Left lung (tissue), 10 donors: ENCODE results near the gene PUM1. TPM values are rescaled to one million over a fixed set of nuclear protein-coding genes. Genes with fewer than 3 reads are reported as not detected.

Source experiments
- ATAC-seq: fragments of 200-7000 bp; cut with Tn5 transposase; one replicate; pipeline ENCODE4 v1.9.1; 2020; ENCODE audit warnings: moderate library complexity
- DNase-seq, 4 donors: peaks; one replicate each; pipeline ENCODE4 v3.0.0-alpha.2; 2013 to 2020
- H3K27ac ChIP-seq, 2 donors: fragments of 200-600 bp; sonication (generic) in 1 of 2; one replicate each; pipeline versions ENCODE4 v1.5.0 to v1.8.0; 2020 to 2021
- H3K27me3 ChIP-seq, 2 donors: fragments of 200-600 bp; sonication (generic) in 1 of 2; one replicate each; pipeline versions ENCODE4 v1.5.0 to v1.8.0; 2020 to 2021
- H3K36me3 ChIP-seq, 2 donors: fragments of 200-600 bp; sonication (generic) in 1 of 2; one replicate each; pipeline versions ENCODE4 v1.5.0 to v1.8.0; 2020 to 2021
- H3K4me1 ChIP-seq, 2 donors: fragments of 200-600 bp; one replicate each; pipeline ENCODE4 v1.8.0; 2021
- H3K4me3 ChIP-seq, 2 donors: fragments of 200-600 bp; sonication (generic) in 1 of 2; one replicate each; pipeline versions ENCODE4 v1.5.0 to v1.8.0; 2020 to 2021; ENCODE audit warnings: mild to moderate bottlenecking in 1 of 2
- H3K9me3 ChIP-seq, 2 donors: fragments of 200-600 bp; sonication (generic) in 1 of 2; one replicate each; pipeline versions ENCODE4 v1.5.0 to v1.8.0; 2020 to 2021
- CTCF ChIP-seq, 2 donors: fragments of 200-600 bp; sonication (generic) in 1 of 2; IDR thresholded peaks; one replicate each; pipeline versions ENCODE4 v1.5.0 to v1.8.0; 2021; ENCODE audit warnings: antibody characterized with exemption in 2 of 2
- intact Hi-C, 2 donors: fragments of 100-400 bp; cut with DNase I; formaldehyde crosslinking; loops; one replicate each; pipeline versions ENCODE4 v1.11.2 to v1.14.2; 2022
- polyA plus RNA-seq, 6 donors: library from polyadenylated mRNA; unstranded; fragments of 120-200 nt; gene quantifications; one replicate each; pipeline ENCODE4 v1.2.1, GENCODE V29; 2013; ENCODE audit not compliant: insufficient read length in 6 of 6
- total RNA-seq, 2 donors: library from RNA; stranded (reverse); fragmentation: NEBNext Ultra II Directional; extraction: Animal tissue kit (Norgen Biotek cat#: 25700); gene quantifications; one replicate each; pipeline ENCODE4 v1.2.1, GENCODE V29; 2021
- donor health status: DM: no; HTN: yes; CAD: no.
- donor health status: DM: no; HTN: no; CAD: no.

The PUM1 gene
- total and polyA plus RNA-seq, 8 donors, result 96.7 to 125 (median 108) TPM

GRCh38 chr1:30995990-30996612 is 69.4 kb downstream of the PUM1 start:
- H3K36me3 ChIP-seq, result peaks cover 0 to 56% of the 10 kb centered on the region in 2 donors
- no peak for ATAC-seq
- no peak for TF ChIP-seq CTCF (IDR thresholded peaks at IDR 0.05)

GRCh38 chr1:30991862-30992606 is 73.5 kb downstream of the PUM1 start:
- Histone ChIP-seq H3K4me1 (peaks cover 10 to 44% of the 10 kb centered on the region in 2 donors), H3K27me3 (no peaks in the 10 kb centered on the region), H3K36me3 (peaks cover 0 to 57% of the 10 kb centered on the region in 2 donors), H3K9me3 (no peaks in the 10 kb centered on the region), H3K4me3 (no peak overlapping the region), H3K27ac (no peak overlapping the region)
- ATAC-seq (no peak), DNase-seq (no peak)
- TF ChIP-seq CTCF (IDR thresholded peaks at IDR 0.05), result no peak
- intact Hi-C loops, result no loop called here

More at GRCh38 chr1:30995990-30996612, 69.4 kb downstream of the PUM1 start:
- H3K4me3 ChIP-seq, result no peak overlapping the region
- no peak for DNase-seq
- no peak overlapping the region for H3K27ac ChIP-seq
- peaks cover 0 to 33% of the 10 kb centered on the region in 2 donors for H3K4me1 ChIP-seq
- H3K9me3 ChIP-seq, result no peaks in the 10 kb centered on the region
- no peaks in the 10 kb centered on the region for H3K27me3 ChIP-seq
- intact Hi-C loops, result no loop called here

DNA sequence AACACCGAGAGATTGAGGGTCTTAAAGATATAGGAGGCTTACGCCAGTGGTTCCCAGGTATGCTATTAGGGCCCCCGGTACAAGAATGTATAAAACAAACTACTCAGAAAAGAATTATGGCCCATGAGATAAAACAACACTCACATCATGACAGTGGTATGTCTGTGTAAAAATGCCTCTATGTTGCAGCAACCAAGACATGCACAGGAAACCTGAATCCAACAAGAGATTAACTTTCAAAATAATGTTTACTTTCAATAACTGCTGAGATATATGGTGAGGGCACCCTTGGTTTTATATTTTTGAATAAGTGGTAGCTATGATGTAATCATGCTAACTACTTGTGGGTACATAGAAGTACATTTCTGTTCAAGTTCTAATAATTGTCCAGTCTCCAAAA is 74.9 kb downstream of the PUM1 start:
- H3K4me1 ChIP-seq, result peaks cover 10 to 31% of the 10 kb centered on the region in 2 donors
- no peaks in the 10 kb centered on the region for H3K27me3 ChIP-seq
- ATAC-seq, result no peak
- no peak overlapping the region for H3K4me3 ChIP-seq
- no peak for TF ChIP-seq CTCF (IDR thresholded peaks at IDR 0.05)
- DNase-seq, result no peak
- no peak overlapping the region for H3K27ac ChIP-seq
- intact Hi-C loops, result no loop called here
- H3K36me3 ChIP-seq, result peaks cover 0 to 52% of the 10 kb centered on the region in 2 donors
- no peaks in the 10 kb centered on the region for H3K9me3 ChIP-seq

DNA sequence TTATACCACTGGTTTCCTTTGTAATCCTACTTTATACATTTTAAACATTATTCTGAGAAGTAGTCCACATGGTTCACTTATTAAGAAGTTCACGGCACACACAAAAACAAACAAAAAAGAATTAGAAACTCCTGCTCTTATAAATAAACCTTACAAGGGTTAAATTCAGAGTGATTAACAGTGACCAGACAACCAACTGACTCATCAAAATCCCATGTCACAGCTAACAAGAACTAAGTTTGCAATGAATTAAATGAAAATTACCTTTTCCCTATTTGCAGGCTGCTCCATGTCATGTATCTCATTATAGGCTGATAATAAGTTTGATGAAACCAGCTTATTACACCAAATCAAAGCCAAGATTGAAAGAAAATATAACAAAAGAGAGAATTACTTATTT is 77.5 kb downstream of the PUM1 start:
- DNase-seq, result no peak
- intact Hi-C loops, result no loop called here
- Histone ChIP-seq H3K4me3 (no peak overlapping the region), H3K4me1 (peaks cover 26 to 44% of the 10 kb centered on the region in 2 donors), H3K36me3 (peaks cover 0 to 36% of the 10 kb centered on the region in 2 donors), H3K9me3 (no peaks in the 10 kb centered on the region), H3K27me3 (no peaks in the 10 kb centered on the region), H3K27ac (no peak overlapping the region)
- ATAC-seq, result no peak
- no peak for TF ChIP-seq CTCF (IDR thresholded peaks at IDR 0.05)

GRCh38 chr1:30986755-30987154 is 78.8 kb downstream of the PUM1 start:
- no peak for TF ChIP-seq CTCF (IDR thresholded peaks at IDR 0.05)
- H3K4me1 ChIP-seq, result peaks cover 27 to 57% of the 10 kb centered on the region in 2 donors
- ATAC-seq (no peak), DNase-seq (no peak)
- H3K27me3 ChIP-seq, result no peaks in the 10 kb centered on the region
- H3K4me3 ChIP-seq, result no peak overlapping the region
- no peak overlapping the region for H3K27ac ChIP-seq
- no peaks in the 10 kb centered on the region for H3K9me3 ChIP-seq
- intact Hi-C loops, result no loop called here
- H3K36me3 ChIP-seq, result peaks cover 0 to 25% of the 10 kb centered on the region in 2 donors
